ENCODE data around the gene CLSTN1.

- TF ChIP-seq ZNF276 (CRISPR knock-in tag; IDR thresholded peaks at IDR 0.05; ENCODE audit: low read depth) = no peak
- no peak for TF ChIP-seq NR2C2 (CRISPR knock-in tag; IDR thresholded peaks at IDR 0.05; ENCODE audit: borderline replicate concordance)
- no peak for TF ChIP-seq HOXA7 (CRISPR knock-in tag; IDR thresholded peaks at IDR 0.05)
- no peak for TF ChIP-seq HNRNPUL1 (IDR thresholded peaks at IDR 0.05; ENCODE audit: low read depth, low read length)
- TF ChIP-seq CTCF (CRISPR knock-in tag; IDR thresholded peaks at IDR 0.05) = no peak
- no peak for TF ChIP-seq PAXIP1 (CRISPR knock-in tag; conservative IDR thresholded peaks at IDR 0.05)
- TF ChIP-seq CEBPG (CRISPR knock-in tag; IDR thresholded peaks at IDR 0.05) = no peak
- TF ChIP-seq ZNF263 (CRISPR knock-in tag; IDR thresholded peaks at IDR 0.05) = no peak
- no peak for TF ChIP-seq ZNF318 (CRISPR knock-in tag; IDR thresholded peaks at IDR 0.05)
These were observed 12.8 kb upstream of the CLSTN1 start for GRCh38 chr1:9836632-9836960.

All from HepG2 (cell line).